Stimulated activated CD4-positive, alpha-beta T cell treated with anti-CD3 and anti-CD28 coated beads, Interleukin-2, amount 100 ng/mL, for 4 hours (primary cell): ENCODE results near the gene REEP6.

ENCODE experiments used
- DNase-seq: peaks from one replicate; pipeline ENCODE4 v3.0.0-alpha.2; 2020; ENCODE audit warnings: low read depth

Gene REEP6

GRCh38 chr19:1456121-1456900, 34.7 kb upstream of the REEP6 start:
- no peak for DNase-seq

- DNase-seq: no peak
Measured at GRCh38 chr19:1457031-1457739, 33.8 kb upstream of the REEP6 start.

GRCh38 chr19:1457892-1458291, 33.1 kb upstream of the REEP6 start:
- no peak for DNase-seq

GRCh38 chr19:1459479-1459878, 31.5 kb upstream of the REEP6 start:
- DNase-seq: no peak

GRCh38 chr19:1460033-1460995, 30.7 kb upstream of the REEP6 start:
- no peak for DNase-seq

- DNase-seq: no peak
Measured at GRCh38 chr19:1461862-1462261, 29.1 kb upstream of the REEP6 start.

- DNase-seq: no peak
Measured at GRCh38 chr19:1465191-1466016, 25.6 kb upstream of the REEP6 start.

GRCh38 chr19:1466018-1466460, 24.9 kb upstream of the REEP6 start:
- no peak for DNase-seq

GRCh38 chr19:1466461-1467214, 24.3 kb upstream of the REEP6 start:
- DNase-seq: no peak

- DNase-seq: no peak
Measured at GRCh38 chr19:1467215-1467489, 23.8 kb upstream of the REEP6 start.

- DNase-seq: no peak
Measured at GRCh38 chr19:1467490-1468273, 23.3 kb upstream of the REEP6 start.

GRCh38 chr19:1468274-1468820, 22.6 kb upstream of the REEP6 start:
- DNase-seq: no peak

GRCh38 chr19:1468821-1469254, 22.1 kb upstream of the REEP6 start:
- no peak for DNase-seq

GRCh38 chr19:1469255-1470054, 21.5 kb upstream of the REEP6 start:
- no peak for DNase-seq

- DNase-seq: no peak
Measured at GRCh38 chr19:1470055-1470304, 21.0 kb upstream of the REEP6 start.

GRCh38 chr19:1470305-1471009, 20.5 kb upstream of the REEP6 start:
- DNase-seq: peak; percentile 71

- DNase-seq: no peak
Measured at GRCh38 chr19:1471010-1471514, 19.9 kb upstream of the REEP6 start.

- DNase-seq: no peak
Measured at GRCh38 chr19:1471515-1472160, 19.3 kb upstream of the REEP6 start.
